Caco-2 (cell line): ENCODE measurements around the gene MCC. TPM values are rescaled to one million over a fixed set of nuclear protein-coding genes. Genes with fewer than 3 reads are reported as not detected.

Experiments
- BruUV-seq: library from RNA; stranded (reverse); fragments of 400-500 nt; replicated peaks from 2 replicates; lab custom pipeline; 2021; lab: Mats Ljungman, UMichigan
- CTCF ChIA-PET: fragments of 300-600 bp; sonication (Branson Sonifier 250); formaldehyde crosslinking; loops from one replicate; lab custom pipeline; 2022; ENCODE audit warnings: antibody characterized with exemption; lab: Charles Lee
- POLR2A ChIA-PET: fragments of 300-600 bp; sonication (Branson Sonifier 250); formaldehyde crosslinking; loops from one replicate; lab custom pipeline; 2022; ENCODE audit warnings: antibody characterized with exemption; lab: Charles Lee
- DNase-seq, 2 experiments: peaks; one replicate each; pipeline versions ENCODE4 v3.0.0 to v3.0.0-alpha.2; 2020 to 2022
- H3K27me3 ChIP-seq: replicated peaks from 2 replicates; pipeline ENCODE4 v1.6.0; 2011; ENCODE audit warnings: low read length; ENCODE audit not compliant: control insufficient read depth, insufficient read depth
- H3K36me3 ChIP-seq: 2 replicates; pipeline ENCODE4 v1.5.1; 2011; ENCODE audit warnings: low read length; ENCODE audit not compliant: control insufficient read depth, insufficient read depth
- H3K4me1 ChIP-seq: fragments of 250-450 bp; sonication (Bioruptor Pico); 2 replicates; pipeline ENCODE4 v1.5.1; 2020; ENCODE audit warnings: mild to moderate bottlenecking
- H3K4me3 ChIP-seq: 2 replicates; pipeline ENCODE4 v1.5.1; 2011; ENCODE audit warnings: low read depth, mild to moderate bottlenecking, control low read depth, low read length
- H3K9me3 ChIP-seq: fragments of 250-450 bp; sonication (Bioruptor Pico); 2 replicates; pipeline ENCODE4 v1.5.1; 2020; ENCODE audit warnings: mild to moderate bottlenecking, moderate library complexity
- H3K27ac Mint-ChIP-seq: one replicate; pipeline ENCODE4 v1.8.0; 2022; ENCODE audit warnings: mixed read lengths; ENCODE audit not compliant: unreplicated experiment
- H3K27me3 Mint-ChIP-seq: one replicate; pipeline ENCODE4 v1.8.0; 2022; ENCODE audit warnings: mixed read lengths; ENCODE audit not compliant: insufficient read depth, unreplicated experiment
- H3K36me3 Mint-ChIP-seq: one replicate; pipeline ENCODE4 v1.8.0; 2022; ENCODE audit warnings: mild to moderate bottlenecking, mixed read lengths; ENCODE audit not compliant: insufficient read depth, unreplicated experiment
- H3K4me1 Mint-ChIP-seq: one replicate; pipeline ENCODE4 v1.8.0; 2022; ENCODE audit warnings: low read depth, mixed read lengths; ENCODE audit not compliant: unreplicated experiment
- H3K4me3 Mint-ChIP-seq: one replicate; pipeline ENCODE4 v1.8.0; 2022; ENCODE audit warnings: mild to moderate bottlenecking, moderate library complexity, mixed read lengths; ENCODE audit not compliant: unreplicated experiment
- H3K9me3 Mint-ChIP-seq: one replicate; pipeline ENCODE4 v1.8.0; 2022; ENCODE audit warnings: mixed read lengths; ENCODE audit not compliant: unreplicated experiment
- CTCF ChIP-seq, 2 experiments: fragments of 200-600 bp in 1 of 2; IDR thresholded peaks; 1 replicate in 1 of 2; 2 replicates in 1 of 2; pipeline versions ENCODE4 v1.5.1 to v1.8.0; 2011 to 2022; ENCODE audit warnings: antibody characterized with exemption in 1 of 2, control low read depth in 1 of 2, inconsistent platforms in 1 of 2, low read depth in 1 of 2, low read length in 1 of 2, mild to moderate bottlenecking in 1 of 2, moderate library complexity in 1 of 2; ENCODE audit not compliant: insufficient read depth in 1 of 2, severe bottlenecking in 1 of 2, unreplicated experiment in 1 of 2
- intact Hi-C: fragments of 100-400 bp; cut with micrococcal nuclease; formaldehyde crosslinking; loops from one replicate; pipeline ENCODE4 v1.10.0; 2022; ENCODE audit not compliant: unreplicated experiment
- total RNA-seq: library from RNA; stranded (reverse); gene quantifications from 2 replicates; pipeline ENCODE4 v1.2.3, GENCODE V29; 2022

The MCC gene
- total RNA-seq, 1 experiment from 2014 or later = 0.09 TPM

DNA sequence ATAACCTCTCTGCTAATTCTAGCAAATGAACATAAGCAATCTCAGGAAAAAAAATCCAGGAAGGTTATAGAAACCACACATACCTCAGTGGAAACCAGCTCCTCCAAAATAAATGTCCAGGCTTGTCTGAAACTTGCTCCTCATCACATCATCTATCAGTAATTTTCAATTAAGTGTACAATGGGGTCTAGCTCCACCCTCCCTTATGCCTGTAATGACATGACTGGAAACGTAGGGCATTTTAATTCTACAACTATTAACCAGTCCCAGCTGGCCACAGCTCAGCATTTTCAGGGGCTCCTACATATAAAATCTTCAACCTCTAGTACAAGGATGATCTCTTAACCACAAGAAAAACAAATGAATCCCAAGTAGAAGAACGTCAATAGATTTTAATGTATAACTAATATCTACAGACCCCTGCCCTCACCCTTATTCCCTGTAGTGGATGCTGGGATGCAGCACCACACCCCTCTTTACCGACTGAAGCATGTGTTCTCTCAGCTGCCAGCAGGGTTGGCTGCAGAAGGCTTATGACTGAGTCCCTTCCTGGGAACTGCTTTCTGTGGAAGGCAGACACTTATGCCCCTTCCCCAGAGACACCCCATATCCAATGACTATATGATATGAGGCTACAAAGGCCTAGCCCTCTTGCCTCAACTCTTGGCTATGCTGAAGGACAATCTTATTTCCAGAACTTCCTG lies 60.2 kb downstream of the MCC start:
- BruUV-seq = no TSS peak
- no peak for TF ChIP-seq CTCF (IDR thresholded peaks at IDR 0.05; ENCODE audit: insufficient read depth in 1 of 2, low read depth in 1 of 2, low read length in 1 of 2, severe bottlenecking in 1 of 2, unreplicated experiment in 1 of 2)
- Histone ChIP-seq H3K36me3 (no peaks in the 10 kb centered on the region), H3K4me3 (no peak overlapping the region), H3K4me1 (no peaks in the 10 kb centered on the region), H3K27me3 (no peaks in the 10 kb centered on the region; the same call in 1 of the 2 replicates), H3K9me3 (no peaks in the 10 kb centered on the region)
- Mint-ChIP-seq H3K4me3 (no peak overlapping the region), H3K36me3 (no peaks in the 10 kb centered on the region), H3K27me3 (peaks cover 3% of the 10 kb centered on the region), H3K27ac (no peak overlapping the region), H3K9me3 (no peaks in the 10 kb centered on the region), H3K4me1 (no peaks in the 10 kb centered on the region)
- ChIA-PET CTCF (no interaction called here), POLR2A (no interaction called here)
- no peak for DNase-seq
- intact Hi-C loops = no loop called here

GRCh38 chr5:113425909-113426308 lies 62.3 kb downstream of the MCC start:
- no peak for TF ChIP-seq CTCF (IDR thresholded peaks at IDR 0.05; ENCODE audit: insufficient read depth in 1 of 2, low read depth in 1 of 2, low read length in 1 of 2, severe bottlenecking in 1 of 2, unreplicated experiment in 1 of 2)
- Mint-ChIP-seq H3K4me1 (no peaks in the 10 kb centered on the region), H3K27ac (no peak overlapping the region), H3K36me3 (no peaks in the 10 kb centered on the region), H3K9me3 (no peaks in the 10 kb centered on the region), H3K27me3 (peaks cover 3% of the 10 kb centered on the region), H3K4me3 (no peak overlapping the region)
- DNase-seq = no peak
- no peaks in the 10 kb centered on the region for H3K4me1 ChIP-seq
- H3K4me3 ChIP-seq = no peak overlapping the region
- ChIA-PET CTCF (no interaction called here), POLR2A (no interaction called here)
- H3K9me3 ChIP-seq = no peaks in the 10 kb centered on the region
- intact Hi-C loops = no loop called here
- no peaks in the 10 kb centered on the region; the same call in 1 of the 2 replicates for H3K27me3 ChIP-seq
- no TSS peak for BruUV-seq
- no peaks in the 10 kb centered on the region for H3K36me3 ChIP-seq

- H3K4me3 Mint-ChIP-seq = no peak overlapping the region
- H3K27me3 Mint-ChIP-seq = peaks cover 3% of the 10 kb centered on the region
- intact Hi-C loops = no loop called here
- no TSS peak for BruUV-seq
- no peaks in the 10 kb centered on the region for H3K9me3 Mint-ChIP-seq
- H3K27ac Mint-ChIP-seq = no peak overlapping the region
- DNase-seq = no peak
- Histone ChIP-seq H3K4me3 (no peak overlapping the region), H3K36me3 (no peaks in the 10 kb centered on the region), H3K4me1 (no peaks in the 10 kb centered on the region), H3K27me3 (no peaks in the 10 kb centered on the region; the same call in 1 of the 2 replicates), H3K9me3 (no peaks in the 10 kb centered on the region)
- CTCF ChIA-PET = no interaction called here
- no peaks in the 10 kb centered on the region for H3K36me3 Mint-ChIP-seq
- TF ChIP-seq CTCF (IDR thresholded peaks at IDR 0.05; ENCODE audit: insufficient read depth in 1 of 2, low read depth in 1 of 2, low read length in 1 of 2, severe bottlenecking in 1 of 2, unreplicated experiment in 1 of 2) = no peak
- H3K4me1 Mint-ChIP-seq = no peaks in the 10 kb centered on the region
- POLR2A ChIA-PET = no interaction called here
Measured at GRCh38 chr5:113421693-113422092, 66.6 kb downstream of the MCC start.
